Measurements from ENCODE around the gene B4GAT1. TPM values are rescaled to one million over a fixed set of nuclear protein-coding genes. Genes with fewer than 3 reads are reported as not detected.

B4GAT1 gene
- total and polyA plus RNA-seq, 10 of the 15 experiments (the other 5 are each of a cell fraction or from before 2014, with no cell fraction given), result 0.55 to 11.1 (median 4.3) TPM

GRCh38 chr11:66317322-66317722, 30.1 kb downstream of the B4GAT1 start:
- intact Hi-C loops (cut with micrococcal nuclease; ENCODE audit: unreplicated experiment), result no loop called here
- 0 out of 2 replicates have a peak, but pooled peaks have one; percentile 32 for TF ChIP-seq TAF1 (IDR thresholded peaks at IDR 0.05; ENCODE audit: borderline replicate concordance, low read depth, low read length)
- peak; percentile 45; the same call in 1 of the 2 replicates for TF ChIP-seq POLR2AphosphoS5 (IDR thresholded peaks at IDR 0.05; ENCODE audit: low read length)
- TF ChIP-seq BHLHE40 (IDR thresholded peaks at IDR 0.05; ENCODE audit: borderline replicate concordance in 1 of 2, low read depth in 2 of 2, low read length in 1 of 2), result peak in 1 of 2 experiments; percentile 60; a peak in 1 of 4 replicates
- TF ChIP-seq SMAD1 (IDR thresholded peaks at IDR 0.05; ENCODE audit: low read depth, partially characterized antibody), result no peak
- no peak for TF ChIP-seq ZNF217 (IDR thresholded peaks at IDR 0.05)
- no peak for TF ChIP-seq NKRF (conservative IDR thresholded peaks at IDR 0.05)
- TF ChIP-seq PKNOX1 (IDR thresholded peaks at IDR 0.05), result no peak
- TF ChIP-seq NRF1 (conservative IDR thresholded peaks at IDR 0.05; ENCODE audit: low read depth, low read length), result peak; percentile 41; the same call in 1 of the 2 replicates
- TF ChIP-seq NR2C1 (IDR thresholded peaks at IDR 0.05), result no peak
- TF ChIP-seq ZBTB40 (IDR thresholded peaks at IDR 0.05; ENCODE audit: borderline replicate concordance), result no peak
- TF ChIP-seq ZNF24 (IDR thresholded peaks at IDR 0.05), result no peak
- TF ChIP-seq CBX3 (IDR thresholded peaks at IDR 0.05; ENCODE audit: borderline replicate concordance, low read depth), result no peak
- no peak for TF ChIP-seq IRF3 (IDR thresholded peaks at IDR 0.05)
- no peak for TF ChIP-seq ATF3 (IDR thresholded peaks at IDR 0.05; ENCODE audit: borderline replicate concordance, extremely low read depth, low read depth, low read length)
- peak; percentile 42 for TF ChIP-seq POLR2A (IDR thresholded peaks at IDR 0.05; ENCODE audit: low read depth, low read length)

More at GRCh38 chr11:66317322-66317722, 30.1 kb downstream of the B4GAT1 start:
- H3K4me1 ChIP-seq (ENCODE audit: control insufficient read depth, insufficient read depth, low read length), result peaks cover 18% of the 10 kb centered on the region
- H3K36me3 ChIP-seq (ENCODE audit: control insufficient read depth in 2 of 2, insufficient read depth in 2 of 2, low read length in 1 of 2), result no peaks in the 10 kb centered on the region
- BruUV-seq (replicated peaks), result no TSS peak
- no peak overlapping the region for H3K4me3 ChIP-seq
- ATAC-seq (peak; percentile 33), FAIRE-seq (peak; percentile 83), DNase-seq (ENCODE audit: low read depth, low spot score) (no peak)
- peak overlapping the region; percentile 70 for H3K4me2 ChIP-seq (ENCODE audit: control insufficient read depth, insufficient read depth)
- in situ Hi-C loops (cut with MboI), result no loop called here
- ChIA-PET CTCF (interaction anchor here (1.0 to 1.9 kb wide), 3 partner anchors 9 to 68 kb away, joined by 3 to 7 read pairs (median 6); partner anchors contain the start of gene YIF1A), RAD21 (ENCODE audit: unreplicated experiment) (interaction anchor here (0.6 to 0.8 kb wide), 2 partner anchors 69 to 244 kb away, joined by 3 to 5 read pairs; no protein-coding TSS in a partner anchor), SMC1A (ENCODE audit: uncharacterized antibody, unreplicated experiment) (interaction anchor here (1.2 kb wide), 3 partner anchors 11 to 32 kb away, joined by 3 to 4 read pairs (median 3); no protein-coding TSS in a partner anchor), POLR2A (interaction anchor here (0.9 to 1.6 kb wide), 2 partner anchors 28 to 49 kb away, joined by 3 read pairs; partner anchors contain the start of genes RAB1B and YIF1A)
- H4K20me1 ChIP-seq (ENCODE audit: control insufficient read depth, insufficient read depth), result no peaks in the 10 kb centered on the region
- H3K9me3 ChIP-seq (replicated peaks; ENCODE audit: control insufficient read depth, insufficient read depth, low read length), result no peaks in the 10 kb centered on the region; the same call in 2 of the 3 replicates
- WGBS (ENCODE audit: insufficient coverage, insufficient replicate concordance, low lambda C conversion rate, missing lambda C conversion rate), result 6% methylated on average over 13 of the region's 14 CpGs
- H3K27me3 ChIP-seq (replicated peaks in 1 of 2; ENCODE audit: control insufficient read depth in 2 of 2, insufficient read depth in 2 of 2, low read length in 1 of 2), result no peaks in the 10 kb centered on the region; a peak in 1 of 4 replicates
- no peaks in the 10 kb centered on the region for H3K79me2 ChIP-seq (ENCODE audit: control insufficient read depth, insufficient read depth, low read length)
- peak overlapping the region; percentile 73 for H2AFZ ChIP-seq (ENCODE audit: control insufficient read depth, low read depth, low read length)
- H3K27ac ChIP-seq (ENCODE audit: control insufficient read depth, insufficient read depth), result peak overlapping the region; percentile 82
- peak overlapping the region; percentile 34; the same call in 1 of the 2 replicates for H3K9ac ChIP-seq (ENCODE audit: control insufficient read depth, insufficient read depth, low read length)
